HepG2 (cell line): ENCODE results near the gene EIF3A. TPM values are rescaled to one million over a fixed set of nuclear protein-coding genes. Genes with fewer than 3 reads are reported as not detected.
A peak's percentile ranks its signal among the peaks of the same experiment; 100 is the strongest.

ENCODE experiments used
- DRAP1 ChIP-seq: IDR thresholded peaks from 2 replicates; pipeline ENCODE4 v1.6.1; 2016; ENCODE audit warnings: missing genetic modification reagents, missing compliant biosample characterization
- E2F2 ChIP-seq: sonication (generic); formaldehyde crosslinking; IDR thresholded peaks from 2 replicates; pipeline ENCODE4 v1.4.0; 2020; ENCODE audit warnings: missing genetic modification reagents, borderline replicate concordance
- HBP1 ChIP-seq: IDR thresholded peaks from 2 replicates; pipeline ENCODE4 v1.6.1; 2016; ENCODE audit warnings: low read depth, control low read depth
- HNRNPLL ChIP-seq: fragments of 200-400 bp; formaldehyde crosslinking; IDR thresholded peaks from 2 replicates; pipeline ENCODE4 v1.6.1; 2017; ENCODE audit warnings: mild to moderate bottlenecking, low read depth, low read length; ENCODE audit not compliant: poor library complexity, severe bottlenecking
- HOXA3 ChIP-seq: sonication (generic); formaldehyde crosslinking; IDR thresholded peaks from 2 replicates; pipeline ENCODE4 v1.5.0; 2020; ENCODE audit warnings: missing genetic modification reagents
- IRF1 ChIP-seq: sonication (generic); formaldehyde crosslinking; IDR thresholded peaks from 2 replicates; pipeline ENCODE4 v1.4.0; 2020; ENCODE audit warnings: low read depth, mild to moderate bottlenecking, missing genetic modification reagents
- NFKBIZ ChIP-seq: IDR thresholded peaks from 2 replicates; pipeline ENCODE4 v1.6.1; 2018; ENCODE audit warnings: missing genetic modification reagents, missing compliant biosample characterization
- NFRKB ChIP-seq: fragments of 450-650 bp; IDR thresholded peaks from 2 replicates; pipeline ENCODE4 v1.6.1; 2017
- NR2C2 ChIP-seq: sonication (generic); formaldehyde crosslinking; IDR thresholded peaks from 2 replicates; pipeline ENCODE4 v1.4.0; 2020; ENCODE audit warnings: missing genetic modification reagents, mild to moderate bottlenecking, moderate library complexity, borderline replicate concordance
- RBAK ChIP-seq: sonication (generic); formaldehyde crosslinking; IDR thresholded peaks from 2 replicates; pipeline ENCODE4 v1.5.1; 2020; ENCODE audit warnings: mild to moderate bottlenecking, missing genetic modification reagents
- SETDB1 ChIP-seq: sonication (generic); formaldehyde crosslinking; IDR thresholded peaks from 2 replicates; pipeline ENCODE4 v1.5.1; 2020; ENCODE audit warnings: missing genetic modification reagents, mild to moderate bottlenecking, borderline replicate concordance
- SMARCC2 ChIP-seq: fragments of 450-650 bp; IDR thresholded peaks from 2 replicates; pipeline ENCODE4 v1.6.1; 2017; ENCODE audit warnings: antibody characterized with exemption, mild to moderate bottlenecking
- SMC3 ChIP-seq: IDR thresholded peaks from 2 replicates; pipeline ENCODE4 v1.6.1; 2011; ENCODE audit warnings: low read length, improper control_type of control experiment
- THAP11 ChIP-seq: IDR thresholded peaks from 2 replicates; pipeline ENCODE4 v1.6.1; 2016; ENCODE audit warnings: missing biosample characterization, missing genetic modification reagents
- THYN1 ChIP-seq: sonication (generic); formaldehyde crosslinking; IDR thresholded peaks from 2 replicates; pipeline ENCODE4 v1.8.1; 2023; ENCODE audit warnings: low read depth, mild to moderate bottlenecking, moderate library complexity, missing genetic modification reagents, borderline replicate concordance
- ZNF225 ChIP-seq: sonication (generic); formaldehyde crosslinking; IDR thresholded peaks from 2 replicates; pipeline ENCODE4 v1.4.0; 2020; ENCODE audit warnings: mild to moderate bottlenecking, missing genetic modification reagents
- ZNF274 ChIP-seq: sonication (generic); formaldehyde crosslinking; IDR thresholded peaks from 2 replicates; pipeline ENCODE4 v1.5.1; 2020; ENCODE audit warnings: mild to moderate bottlenecking, missing genetic modification reagents
- ZNF367 ChIP-seq: sonication (generic); formaldehyde crosslinking; IDR thresholded peaks from 2 replicates; pipeline ENCODE4 v1.4.0; 2020; ENCODE audit warnings: missing genetic modification reagents, borderline replicate concordance
- ZNF549 ChIP-seq: sonication (generic); formaldehyde crosslinking; IDR thresholded peaks from 2 replicates; pipeline ENCODE4 v1.5.0; 2020; ENCODE audit warnings: missing genetic modification reagents
- ZNF574 ChIP-seq: sonication (generic); formaldehyde crosslinking; IDR thresholded peaks from 2 replicates; pipeline ENCODE4 v1.4.0; 2020; ENCODE audit warnings: missing genetic modification reagents
- ZNF607 ChIP-seq: sonication (generic); formaldehyde crosslinking; IDR thresholded peaks from 2 replicates; pipeline ENCODE4 v1.5.1; 2020; ENCODE audit warnings: missing genetic modification reagents, mild to moderate bottlenecking, borderline replicate concordance
- ZNF670 ChIP-seq: sonication (generic); formaldehyde crosslinking; IDR thresholded peaks from 2 replicates; pipeline ENCODE4 v1.8.0; 2022; ENCODE audit warnings: mild to moderate bottlenecking, missing genetic modification reagents, borderline replicate concordance
- polyA plus RNA-seq, 8 experiments: library from polyadenylated mRNA; depleted of rRNA in 3 of 8; stranded (reverse) in 7 of 8; unstranded in 1 of 8; fragments of >200 nt; fragmentation: Illumina TruSeq in 4 of 8; extraction: Trizol in 4 of 8; gene quantifications; 2 replicates each; pipeline versions ENCODE4 v1.2.1 to v1.2.3, GENCODE V29; 2011 to 2016; ENCODE audit warnings: low read depth in 4 of 8, missing spikeins in 1 of 8, mixed read lengths in 1 of 8; ENCODE audit not compliant: insufficient read depth in 1 of 8
- total RNA-seq, 5 experiments: library from RNA; depleted of rRNA; stranded (reverse); fragments of >200 nt; fragmentation: Illumina TruSeq; extraction: Trizol; gene quantifications; 2 replicates each; pipeline ENCODE4 v1.2.3, GENCODE V29; 2016; ENCODE audit warnings: low read depth in 1 of 5

EIF3A gene
- total and polyA plus RNA-seq, 2 of the 13 experiments (the other 11 are each of a cell fraction or from before 2014, with no cell fraction given), result 25.6 to 117 TPM

GRCh38 chr10:119113751-119114732 is 33.4 kb upstream of the EIF3A start (continued):
- peak; percentile 52; the same call in 1 of the 2 replicates for TF ChIP-seq HBP1 (CRISPR knock-in tag)
- TF ChIP-seq SETDB1 (CRISPR knock-in tag), result no peak
- peak; percentile 51; the same call in 1 of the 2 replicates for TF ChIP-seq SMC3
- TF ChIP-seq ZNF574, result peak; percentile 55
- TF ChIP-seq THYN1 (CRISPR knock-in tag), result no peak; the same call in 1 of the 2 replicates
- TF ChIP-seq ZNF549 (CRISPR knock-in tag), result no peak
- no peak for TF ChIP-seq E2F2 (CRISPR knock-in tag)
- TF ChIP-seq ZNF670, result no peak; the same call in 1 of the 2 replicates
- peak; percentile 98 for TF ChIP-seq SMARCC2
- TF ChIP-seq ZNF274 (CRISPR knock-in tag), result no peak
- TF ChIP-seq RBAK (CRISPR knock-in tag), result no peak
- no peak for TF ChIP-seq NFRKB
- TF ChIP-seq DRAP1 (CRISPR knock-in tag), result peak; percentile 61
- TF ChIP-seq ZNF607 (CRISPR knock-in tag), result 0 out of 2 replicates have a peak, but pooled peaks have one; percentile 11
- peak; percentile 72 for TF ChIP-seq HOXA3 (CRISPR knock-in tag)
- peak; percentile 66; the same call in 1 of the 2 replicates for TF ChIP-seq NR2C2 (CRISPR knock-in tag)
- 0 out of 2 replicates have a peak, but pooled peaks have one; percentile 61 for TF ChIP-seq NFKBIZ (CRISPR knock-in tag)
- no peak for TF ChIP-seq ZNF225 (CRISPR knock-in tag)
- no peak for TF ChIP-seq ZNF367
- TF ChIP-seq HNRNPLL, result no peak
- TF ChIP-seq IRF1 (CRISPR knock-in tag), result no peak
- TF ChIP-seq THAP11 (CRISPR knock-in tag), result peak; percentile 75
